Ectodermal cell (in vitro differentiated cells): Measurements from ENCODE around the gene WDR90.

Experiments
- H3K27ac ChIP-seq: 2 replicates; pipeline ENCODE4 v1.7.0; 2013; ENCODE audit warnings: mild to moderate bottlenecking, low read depth, low read length; ENCODE audit not compliant: insufficient read depth, poor library complexity, severe bottlenecking
- H3K27me3 ChIP-seq: 2 replicates; pipeline ENCODE4 v1.7.0; 2013; ENCODE audit warnings: mild to moderate bottlenecking, low read length; ENCODE audit not compliant: insufficient read depth, control insufficient read depth, poor library complexity, severe bottlenecking
- H3K36me3 ChIP-seq: one replicate; pipeline ENCODE4 v1.7.0; 2013; ENCODE audit warnings: low read length; ENCODE audit not compliant: control insufficient read depth, insufficient read depth
- H3K4me1 ChIP-seq: one replicate; pipeline ENCODE4 v1.7.0; 2013; ENCODE audit warnings: low read length; ENCODE audit not compliant: control insufficient read depth, insufficient read depth
- H3K4me3 ChIP-seq: 2 replicates; pipeline ENCODE4 v1.7.0; 2013; ENCODE audit warnings: low read depth, low read length, control low read depth; ENCODE audit not compliant: insufficient read depth
- H3K9me3 ChIP-seq: 2 replicates; pipeline ENCODE4 v1.7.0; 2013; ENCODE audit warnings: mild to moderate bottlenecking, low read length, moderate library complexity; ENCODE audit not compliant: control insufficient read depth
- WGBS, 2 experiments: methylation state at CpG; one replicate each; pipeline ENCODE4 v1.1.7; 2013; ENCODE audit warnings: missing lambda C conversion rate in 2 of 2; 5-methylcytosine and 5-hydroxymethylcytosine counted together

WDR90 gene

GRCh38 chr16:676565-676902, 27.4 kb downstream of the WDR90 start:
- Histone ChIP-seq H3K4me1 (peaks cover 14% of the 10 kb centered on the region), H3K27me3 (peaks cover 12% of the 10 kb centered on the region), H3K36me3 (peaks cover 15% of the 10 kb centered on the region), H3K9me3 (no peaks in the 10 kb centered on the region), H3K27ac (no peak overlapping the region), H3K4me3 (no peak overlapping the region)
- WGBS, 2 experiments: 95 to 96% methylated on average over 21 of the region's 21 CpGs

- Histone ChIP-seq H3K36me3 (peaks cover 15% of the 10 kb centered on the region), H3K27ac (no peak overlapping the region), H3K9me3 (no peaks in the 10 kb centered on the region), H3K27me3 (peaks cover 12% of the 10 kb centered on the region), H3K4me1 (peaks cover 14% of the 10 kb centered on the region), H3K4me3 (no peak overlapping the region)
- 93 to 94% methylated on average over 23 of the region's 23 CpGs for WGBS, 2 experiments
These were observed 27.7 kb downstream of the WDR90 start for GRCh38 chr16:676913-677312.

- no peak overlapping the region for H3K27ac ChIP-seq
- 91 to 92% methylated on average over 57 of the region's 57 CpGs for WGBS, 2 experiments
- no peaks in the 10 kb centered on the region for H3K9me3 ChIP-seq
- peaks cover 12% of the 10 kb centered on the region for H3K27me3 ChIP-seq
- H3K4me3 ChIP-seq: no peak overlapping the region
- H3K4me1 ChIP-seq: peaks cover 14% of the 10 kb centered on the region
- peaks cover 16% of the 10 kb centered on the region for H3K36me3 ChIP-seq
These were observed 28.4 kb downstream of the WDR90 start for GRCh38 chr16:677316-678190.

- Histone ChIP-seq H3K36me3 (peaks cover 15% of the 10 kb centered on the region), H3K27ac (no peak overlapping the region), H3K4me1 (peaks cover 20% of the 10 kb centered on the region), H3K27me3 (peaks cover 12% of the 10 kb centered on the region), H3K9me3 (no peaks in the 10 kb centered on the region), H3K4me3 (no peak overlapping the region)
- 94 to 95% methylated on average over 21 of the region's 21 CpGs for WGBS, 2 experiments
These were observed 29.2 kb downstream of the WDR90 start for GRCh38 chr16:678209-678857.

GRCh38 chr16:678858-679813, 30.0 kb downstream of the WDR90 start:
- H3K4me1 ChIP-seq: peaks cover 21% of the 10 kb centered on the region
- no peaks in the 10 kb centered on the region for H3K9me3 ChIP-seq
- H3K27ac ChIP-seq: no peak overlapping the region
- peaks cover 12% of the 10 kb centered on the region for H3K27me3 ChIP-seq
- 32 to 34% methylated on average over 50 to 52 of the region's 52 CpGs for WGBS, 2 experiments
- H3K4me3 ChIP-seq: peak overlapping the region; percentile 42
- H3K36me3 ChIP-seq: peaks cover 15% of the 10 kb centered on the region

- peak within 1 kb of the TSS; percentile 77 for H3K4me3 ChIP-seq
- no peaks in the 10 kb centered on the region for H3K9me3 ChIP-seq
- H3K27me3 ChIP-seq: peaks cover 12% of the 10 kb centered on the region
- H3K4me1 ChIP-seq: peaks cover 14% of the 10 kb centered on the region
- 0% methylated on average over 87 to 91 of the region's 91 CpGs for WGBS, 2 experiments
- H3K27ac ChIP-seq: peak within 1 kb of the TSS; percentile 60
- peaks cover 15% of the 10 kb centered on the region for H3K36me3 ChIP-seq
These were observed 30.9 kb downstream of the WDR90 start, which contains the start of gene STUB1 for GRCh38 chr16:679814-680624. Gene STUB1, plus strand, starts transcription at chr16:680410. Its CDS starts 116 bp downstream, at chr16:680526.

GRCh38 chr16:680625-680945, 31.4 kb downstream of the WDR90 start:
- Histone ChIP-seq H3K36me3 (peaks cover 15% of the 10 kb centered on the region), H3K27me3 (peaks cover 7% of the 10 kb centered on the region), H3K27ac (peak overlapping the region; percentile 60), H3K4me3 (peak overlapping the region; percentile 77), H3K9me3 (no peaks in the 10 kb centered on the region), H3K4me1 (peaks cover 13% of the 10 kb centered on the region)
- 1% methylated on average over 38 of the region's 38 CpGs for WGBS, 2 experiments

- no peaks in the 10 kb centered on the region for H3K9me3 ChIP-seq
- peaks cover 15% of the 10 kb centered on the region for H3K36me3 ChIP-seq
- peaks cover 13% of the 10 kb centered on the region for H3K4me1 ChIP-seq
- peak overlapping the region; percentile 77 for H3K4me3 ChIP-seq
- H3K27me3 ChIP-seq: peaks cover under 1% of the 10 kb centered on the region
- WGBS, 2 experiments: 66 to 67% methylated on average over 44 of the region's 44 CpGs
- no peak overlapping the region for H3K27ac ChIP-seq
These were observed 32.0 kb downstream of the WDR90 start for GRCh38 chr16:680967-681745.
